ENCODE data around the gene ERC1.

ERC1 gene

GRCh38 chr12:968545-968944, 22.5 kb upstream of the ERC1 start:
- H3K9me2 ChIP-seq (replicated peaks; ENCODE audit: control insufficient read depth, low read length), result no peaks in the 10 kb centered on the region
- no peak overlapping the region for H3K4me3 ChIP-seq (ENCODE audit: low read length)
- H3K9me3 ChIP-seq (ENCODE audit: control insufficient read depth, insufficient read depth, low read length), result no peaks in the 10 kb centered on the region
- no peak overlapping the region for H3K27ac ChIP-seq (ENCODE audit: low read depth, low read length)
- TF ChIP-seq EZH2phosphoT487 (IDR thresholded peaks at IDR 0.05; ENCODE audit: borderline replicate concordance, low read length), result no peak
- no peak for TF ChIP-seq CTCF (IDR thresholded peaks at IDR 0.05; ENCODE audit: low read depth, low read length, poor library complexity, severe bottlenecking)
- no peaks in the 10 kb centered on the region for H3K36me3 ChIP-seq (ENCODE audit: control insufficient read depth, low read length)
- H3K79me2 ChIP-seq (ENCODE audit: control insufficient read depth, low read length), result no peaks in the 10 kb centered on the region
- H3K4me2 ChIP-seq (ENCODE audit: low read length), result no peak overlapping the region
- peaks cover 6% of the 10 kb centered on the region; the same call in 1 of the 2 replicates for H3K4me1 ChIP-seq (ENCODE audit: control insufficient read depth, low read length)
- no peaks in the 10 kb centered on the region for H3K27me3 ChIP-seq (ENCODE audit: control insufficient read depth, low read length)
- no peaks in the 10 kb centered on the region for H3F3A ChIP-seq (ENCODE audit: control insufficient read depth, insufficient read depth)
- no peaks in the 10 kb centered on the region for H4K20me1 ChIP-seq (ENCODE audit: control insufficient read depth, insufficient read depth, low read depth, low read length)

- Histone ChIP-seq H3K9me3 (ENCODE audit: control insufficient read depth, insufficient read depth, low read length) (no peaks in the 10 kb centered on the region), H3K9me2 (replicated peaks; ENCODE audit: control insufficient read depth, low read length) (no peaks in the 10 kb centered on the region), H3K79me2 (ENCODE audit: control insufficient read depth, low read length) (no peaks in the 10 kb centered on the region), H3K4me2 (ENCODE audit: low read length) (no peak overlapping the region), H3K27ac (ENCODE audit: low read depth, low read length) (no peak overlapping the region), H3K4me1 (ENCODE audit: control insufficient read depth, low read length) (peaks cover 6% of the 10 kb centered on the region; the same call in 1 of the 2 replicates), H3K36me3 (ENCODE audit: control insufficient read depth, low read length) (no peaks in the 10 kb centered on the region), H3F3A (ENCODE audit: control insufficient read depth, insufficient read depth) (no peaks in the 10 kb centered on the region), H4K20me1 (ENCODE audit: control insufficient read depth, insufficient read depth, low read depth, low read length) (no peaks in the 10 kb centered on the region), H3K4me3 (ENCODE audit: low read length) (no peak overlapping the region), H3K27me3 (ENCODE audit: control insufficient read depth, low read length) (no peaks in the 10 kb centered on the region)
- no peak for TF ChIP-seq EZH2phosphoT487 (IDR thresholded peaks at IDR 0.05; ENCODE audit: borderline replicate concordance, low read length)
- TF ChIP-seq CTCF (IDR thresholded peaks at IDR 0.05; ENCODE audit: low read depth, low read length, poor library complexity, severe bottlenecking), result no peak
These were observed 21.2 kb upstream of the ERC1 start for GRCh38 chr12:969821-970220.

- no peak for TF ChIP-seq EZH2phosphoT487 (IDR thresholded peaks at IDR 0.05; ENCODE audit: borderline replicate concordance, low read length)
- TF ChIP-seq CTCF (IDR thresholded peaks at IDR 0.05; ENCODE audit: low read depth, low read length, poor library complexity, severe bottlenecking), result no peak
- no peaks in the 10 kb centered on the region for H3K36me3 ChIP-seq (ENCODE audit: control insufficient read depth, low read length)
- H3K79me2 ChIP-seq (ENCODE audit: control insufficient read depth, low read length), result no peaks in the 10 kb centered on the region
These were observed 19.0 kb upstream of the ERC1 start for GRCh38 chr12:971991-972390.

More at GRCh38 chr12:971991-972390, 19.0 kb upstream of the ERC1 start:
- no peaks in the 10 kb centered on the region for H3F3A ChIP-seq (ENCODE audit: control insufficient read depth, insufficient read depth)
- no peaks in the 10 kb centered on the region for H3K27me3 ChIP-seq (ENCODE audit: control insufficient read depth, low read length)
- no peaks in the 10 kb centered on the region for H3K9me3 ChIP-seq (ENCODE audit: control insufficient read depth, insufficient read depth, low read length)
- H3K27ac ChIP-seq (ENCODE audit: low read depth, low read length), result no peak overlapping the region
- no peak overlapping the region for H3K4me2 ChIP-seq (ENCODE audit: low read length)
- H4K20me1 ChIP-seq (ENCODE audit: control insufficient read depth, insufficient read depth, low read depth, low read length), result no peaks in the 10 kb centered on the region
- H3K4me1 ChIP-seq (ENCODE audit: control insufficient read depth, low read length), result peaks cover 6% of the 10 kb centered on the region; the same call in 1 of the 2 replicates
- H3K4me3 ChIP-seq (ENCODE audit: low read length), result no peak overlapping the region
- H3K9me2 ChIP-seq (replicated peaks; ENCODE audit: control insufficient read depth, low read length), result no peaks in the 10 kb centered on the region

Data from DOHH2 (cell line).